Keratinocyte (primary cell): ENCODE measurements around the gene TUSC2. TPM values are rescaled to one million over a fixed set of nuclear protein-coding genes. Genes with fewer than 3 reads are reported as not detected.

Source experiments
- DNase-seq: peaks from one replicate; pipeline ENCODE4 v3.0.0-alpha.2; 2011; ENCODE audit warnings: low read depth, missing footprints, low spot score
- FAIRE-seq: peaks from 2 replicates; lab custom pipeline; 2011; peaks lifted over from hg19 to GRCh38; lab: Jason Lieb, UNC
- H2AFZ ChIP-seq: 2 replicates; pipeline ENCODE4 v1.6.0; 2012; ENCODE audit warnings: low read length, control low read depth, inconsistent platforms; ENCODE audit not compliant: control insufficient read depth
- H3K27ac ChIP-seq: 2 replicates; pipeline ENCODE4 v1.5.1; 2011; ENCODE audit warnings: low read length; ENCODE audit not compliant: control insufficient read depth, insufficient read depth
- H3K27me3 ChIP-seq: 3 replicates; pipeline ENCODE4 v1.6.0; 2011; ENCODE audit warnings: low read length; ENCODE audit not compliant: control insufficient read depth, insufficient read depth; ENCODE audit errors: extremely low read depth
- H3K36me3 ChIP-seq, 2 experiments: 2 replicates in 1 of 2; 3 replicates in 1 of 2; pipeline ENCODE4 v1.5.1; 2011; ENCODE audit warnings: low read length in 2 of 2, mild to moderate bottlenecking in 1 of 2; ENCODE audit not compliant: control insufficient read depth in 2 of 2, insufficient read depth in 2 of 2; ENCODE audit errors: extremely low read depth in 1 of 2
- H3K4me1 ChIP-seq: 3 replicates; pipeline ENCODE4 v1.5.1; 2011; ENCODE audit warnings: low read length; ENCODE audit not compliant: control insufficient read depth, insufficient read depth; ENCODE audit errors: extremely low read depth
- H3K4me2 ChIP-seq: 3 replicates; pipeline ENCODE4 v1.6.0; 2011; ENCODE audit warnings: low read depth, low read length; ENCODE audit not compliant: control insufficient read depth, insufficient read depth; ENCODE audit errors: extremely low read depth
- H3K4me3 ChIP-seq, 3 experiments: fragments of 200-600 bp in 1 of 3; sonication (generic) in 1 of 3; 2 replicates in 2 of 3; 3 replicates in 1 of 3; pipeline ENCODE4 v1.5.1; 2011 to 2016; ENCODE audit warnings: low read length in 3 of 3, mild to moderate bottlenecking in 3 of 3, control low read depth in 2 of 3, inconsistent platforms in 1 of 3, low read depth in 1 of 3, mixed read lengths in 1 of 3, mixed run types in 1 of 3, moderate library complexity in 1 of 3; ENCODE audit not compliant: control insufficient read depth in 2 of 3, insufficient read depth in 2 of 3; ENCODE audit errors: extremely low read depth in 1 of 3
- H3K79me2 ChIP-seq: 2 replicates; pipeline ENCODE4 v1.6.0; 2012; ENCODE audit warnings: low read length; ENCODE audit not compliant: control insufficient read depth, insufficient read depth
- H3K9ac ChIP-seq: 3 replicates; pipeline ENCODE4 v1.6.0; 2011; ENCODE audit warnings: low read length; ENCODE audit not compliant: control insufficient read depth, insufficient read depth; ENCODE audit errors: extremely low read depth
- H3K9me1 ChIP-seq: 3 replicates; pipeline ENCODE4 v1.6.0; 2011; ENCODE audit warnings: low read length; ENCODE audit not compliant: control insufficient read depth, insufficient read depth; ENCODE audit errors: extremely low read depth
- H3K9me3 ChIP-seq: 2 replicates; pipeline ENCODE4 v1.5.1; 2012; ENCODE audit warnings: low read depth, low read length; ENCODE audit not compliant: control insufficient read depth
- H4K20me1 ChIP-seq: 3 replicates; pipeline ENCODE4 v1.6.0; 2011; ENCODE audit warnings: low read length; ENCODE audit not compliant: control insufficient read depth, insufficient read depth; ENCODE audit errors: extremely low read depth
- EZH2 ChIP-seq: IDR thresholded peaks from one replicate; pipeline ENCODE4 v1.6.1; 2012; ENCODE audit warnings: inconsistent platforms, mild to moderate bottlenecking, low read length, moderate library complexity
- dilution Hi-C: fragments of 300-500 bp; cut with MboI; formaldehyde crosslinking; loops from one replicate; pipeline ENCODE4 v1.7.0; 2020; ENCODE audit warnings: low sequenced_read_pairs; ENCODE audit not compliant: extremely low pct_ligation_motif_present
- polyA plus RNA-seq, 5 experiments: library from polyadenylated mRNA; depleted of rRNA in 3 of 5; stranded (reverse) in 3 of 5; stranded (forward) in 1 of 5; unstranded in 1 of 5; fragments of >200 nt; gene quantifications; 1 replicate in 1 of 5; 2 replicates in 3 of 5; 3 replicates in 1 of 5; pipeline versions ENCODE4 v1.2.1 to v1.2.3, GENCODE V29; 2011 to 2012; ENCODE audit warnings: missing spikeins in 2 of 5, low read depth in 1 of 5, low replicate concordance in 1 of 5
- TF ChIP-seq, protein P1 (sequence below), 3 experiments: IDR thresholded peaks in 1 of 3; conservative IDR thresholded peaks in 1 of 3; optimal IDR thresholded peaks in 1 of 3; 2 replicates in 2 of 3; 3 replicates in 1 of 3; pipeline versions ENCODE3 to v1.5.1; 2011; ENCODE audit warnings: low read length in 3 of 3, mild to moderate bottlenecking in 3 of 3, moderate library complexity in 2 of 3, control low read depth in 1 of 3, inconsistent platforms in 1 of 3; ENCODE audit not compliant: insufficient read depth in 2 of 3; ENCODE audit errors: extremely low read depth in 1 of 3

Gene TUSC2
- polyA plus RNA-seq, 1 donor (not counting 4 experiments of a cell fraction or from before 2014, with no cell fraction given): 30.5 TPM

DNA sequence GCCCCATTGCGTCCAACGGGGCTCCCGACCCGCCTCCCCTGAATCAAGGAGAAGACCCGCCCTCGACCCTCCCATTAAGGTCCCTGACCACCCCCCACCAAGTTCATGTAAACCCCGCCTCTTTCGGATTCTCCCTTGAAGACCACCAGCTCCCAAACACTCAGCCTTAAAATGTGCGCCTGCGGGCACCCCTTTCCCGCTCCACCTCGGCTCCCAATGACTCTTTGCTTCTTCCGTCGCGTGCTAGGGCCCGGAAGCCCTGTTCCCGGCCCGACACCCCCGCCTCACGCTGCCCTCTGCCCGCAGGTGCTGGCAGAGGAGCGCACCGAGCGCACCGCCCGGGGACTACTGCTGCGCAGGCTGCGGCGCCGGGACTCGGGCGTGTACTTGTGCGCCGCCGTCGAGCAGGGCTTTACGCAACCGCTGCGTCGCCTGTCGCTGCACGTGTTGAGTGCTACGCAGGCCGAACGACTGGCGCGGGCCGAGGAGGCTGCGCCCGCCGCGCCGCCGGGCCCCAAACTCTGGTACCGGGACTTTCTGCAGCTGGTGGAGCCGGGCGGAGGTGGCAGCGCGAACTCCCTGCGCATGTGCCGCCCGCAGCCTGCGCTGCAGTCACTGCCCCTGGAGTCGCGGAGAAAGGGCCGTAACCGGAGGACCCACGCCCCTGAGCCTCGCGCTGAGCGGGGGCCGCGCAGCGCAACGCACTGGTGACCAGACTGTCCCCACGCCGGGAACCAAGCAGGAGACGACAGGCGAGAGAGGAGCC is 51.8 kb downstream of the TUSC2 start:
- H3K9ac ChIP-seq: no peak overlapping the region
- H3K4me2 ChIP-seq: no peak overlapping the region
- no peak for DNase-seq
- H3K4me3 ChIP-seq: no peak overlapping the region
- H3K36me3 ChIP-seq: no peaks in the 10 kb centered on the region
- H2AFZ ChIP-seq: no peak overlapping the region
- H3K27me3 ChIP-seq: peaks cover 40% of the 10 kb centered on the region
- peaks cover 3% of the 10 kb centered on the region for H3K4me1 ChIP-seq
- dilution Hi-C loops: no loop called here
- TF ChIP-seq EZH2: peak; percentile 49
- TF ChIP-seq, protein P1, sequence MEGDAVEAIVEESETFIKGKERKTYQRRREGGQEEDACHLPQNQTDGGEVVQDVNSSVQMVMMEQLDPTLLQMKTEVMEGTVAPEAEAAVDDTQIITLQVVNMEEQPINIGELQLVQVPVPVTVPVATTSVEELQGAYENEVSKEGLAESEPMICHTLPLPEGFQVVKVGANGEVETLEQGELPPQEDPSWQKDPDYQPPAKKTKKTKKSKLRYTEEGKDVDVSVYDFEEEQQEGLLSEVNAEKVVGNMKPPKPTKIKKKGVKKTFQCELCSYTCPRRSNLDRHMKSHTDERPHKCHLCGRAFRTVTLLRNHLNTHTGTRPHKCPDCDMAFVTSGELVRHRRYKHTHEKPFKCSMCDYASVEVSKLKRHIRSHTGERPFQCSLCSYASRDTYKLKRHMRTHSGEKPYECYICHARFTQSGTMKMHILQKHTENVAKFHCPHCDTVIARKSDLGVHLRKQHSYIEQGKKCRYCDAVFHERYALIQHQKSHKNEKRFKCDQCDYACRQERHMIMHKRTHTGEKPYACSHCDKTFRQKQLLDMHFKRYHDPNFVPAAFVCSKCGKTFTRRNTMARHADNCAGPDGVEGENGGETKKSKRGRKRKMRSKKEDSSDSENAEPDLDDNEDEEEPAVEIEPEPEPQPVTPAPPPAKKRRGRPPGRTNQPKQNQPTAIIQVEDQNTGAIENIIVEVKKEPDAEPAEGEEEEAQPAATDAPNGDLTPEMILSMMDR (optimal IDR thresholded peaks at IDR 0.05 in 1 of 3, IDR thresholded peaks at IDR 0.05 in 1 of 3, conservative IDR thresholded peaks at IDR 0.05 in 1 of 3; ENCODE audit: extremely low read depth in 1 of 3, insufficient read depth in 2 of 3, low read length in 3 of 3): no peak
- no peaks in the 10 kb centered on the region for H3K9me3 ChIP-seq
- H3K79me2 ChIP-seq: no peaks in the 10 kb centered on the region
- FAIRE-seq: no peak
- H3K9me1 ChIP-seq: no peaks in the 10 kb centered on the region
- H4K20me1 ChIP-seq: no peaks in the 10 kb centered on the region
- no peak overlapping the region for H3K27ac ChIP-seq

DNA sequence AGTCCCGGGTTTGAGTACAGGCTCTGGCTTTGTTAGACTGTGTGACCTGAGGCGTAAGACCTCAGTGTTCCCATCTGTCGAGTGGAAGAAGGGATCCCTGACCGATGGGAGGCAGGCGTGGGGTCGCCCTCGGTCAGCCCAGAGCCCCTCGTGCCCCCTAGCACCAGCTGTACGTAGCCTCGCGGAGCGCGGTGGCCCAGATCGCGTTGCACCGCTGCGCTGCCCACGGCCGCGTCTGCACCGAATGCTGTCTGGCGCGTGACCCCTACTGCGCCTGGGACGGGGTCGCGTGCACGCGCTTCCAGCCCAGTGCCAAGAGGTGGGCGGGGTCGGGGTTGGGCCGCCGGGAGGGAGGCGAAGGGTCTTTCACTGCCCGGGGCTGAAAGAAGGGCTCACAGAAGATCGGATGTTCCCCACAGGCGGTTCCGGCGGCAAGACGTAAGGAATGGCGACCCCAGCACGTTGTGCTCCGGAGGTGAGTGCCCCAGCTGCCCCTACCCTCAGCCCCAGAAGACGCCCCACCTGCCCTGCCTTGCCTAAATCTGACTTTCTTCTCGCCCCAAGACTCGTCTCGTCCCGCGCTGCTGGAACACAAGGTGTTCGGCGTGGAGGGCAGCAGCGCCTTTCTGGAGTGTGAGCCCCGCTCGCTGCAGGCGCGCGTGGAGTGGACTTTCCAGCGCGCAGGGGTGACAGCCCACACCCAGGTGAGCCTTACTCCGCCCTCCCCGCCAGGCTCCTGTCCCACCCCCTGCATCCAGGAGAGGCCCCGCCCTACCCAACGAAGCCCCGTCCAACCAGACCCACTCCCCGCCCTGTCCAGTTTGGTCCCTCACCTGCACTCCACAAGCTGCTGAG is 52.7 kb downstream of the TUSC2 start:
- H3K9me1 ChIP-seq: no peaks in the 10 kb centered on the region
- H3K27ac ChIP-seq: no peak overlapping the region
- peaks cover 40% of the 10 kb centered on the region for H3K27me3 ChIP-seq
- no peak for FAIRE-seq
- H3K9ac ChIP-seq: no peak overlapping the region
- H3K79me2 ChIP-seq: no peaks in the 10 kb centered on the region
- peaks cover 8% of the 10 kb centered on the region for H3K4me1 ChIP-seq
- no peaks in the 10 kb centered on the region for H3K36me3 ChIP-seq
- no peak overlapping the region for H2AFZ ChIP-seq
- no peak for DNase-seq
- H3K4me2 ChIP-seq: no peak overlapping the region
- TF ChIP-seq EZH2: peak; percentile 63
- TF ChIP-seq, protein P1 (optimal IDR thresholded peaks at IDR 0.05 in 1 of 3, IDR thresholded peaks at IDR 0.05 in 1 of 3, conservative IDR thresholded peaks at IDR 0.05 in 1 of 3; ENCODE audit: extremely low read depth in 1 of 3, insufficient read depth in 2 of 3, low read length in 3 of 3): no peak
- dilution Hi-C loops: no loop called here
- H3K9me3 ChIP-seq: no peaks in the 10 kb centered on the region
- no peaks in the 10 kb centered on the region for H4K20me1 ChIP-seq
- H3K4me3 ChIP-seq: no peak overlapping the region

Other genes starting within 250 kb of the TUSC2 start
- gene RBM5, start 239.3 kb downstream of the TUSC2 start, polyA plus RNA-seq: 73.8 to 167 TPM (median 127 TPM) in 3 replicates
- 72.8 to 115 TPM (median 102 TPM) in 3 replicates for gene SEMA3F, start 172.9 kb downstream of the TUSC2 start, polyA plus RNA-seq
- 0.05 to 0.12 TPM in 2 of 3 replicates, not detected in the other for gene GNAT1, start 136.6 kb downstream of the TUSC2 start, polyA plus RNA-seq
- gene SLC38A3, start 123.0 kb downstream of the TUSC2 start, polyA plus RNA-seq: not detected in 3 replicates
- 268 to 419 TPM (median 341 TPM) in 3 replicates for gene GNAI2, start 92.0 kb downstream of the TUSC2 start, polyA plus RNA-seq
- 0.33 to 0.81 TPM (median 0.58 TPM) in 3 replicates for gene SEMA3B, start 59.1 kb downstream of the TUSC2 start, polyA plus RNA-seq
- not detected in 3 replicates for gene LSMEM2, start 49.1 kb downstream of the TUSC2 start, polyA plus RNA-seq
- 43.1 to 90.4 TPM (median 50.3 TPM) in 3 replicates for gene IFRD2, start 35.8 kb downstream of the TUSC2 start, polyA plus RNA-seq
- 6.6 to 15.6 TPM (median 10.3 TPM) in 3 replicates for gene HYAL3, start 28.8 kb downstream of the TUSC2 start, polyA plus RNA-seq
- 6.1 to 9.4 TPM (median 8.0 TPM) in 3 replicates for gene NAA80, start 28.8 kb downstream of the TUSC2 start, polyA plus RNA-seq
- 13.9 to 24.5 TPM (median 15.3 TPM) in 3 replicates for gene HYAL1, start 24.6 kb downstream of the TUSC2 start, polyA plus RNA-seq
- gene HYAL2, start 5.5 kb downstream of the TUSC2 start, polyA plus RNA-seq: 42.8 to 71.8 TPM (median 44.8 TPM) in 3 replicates
- gene RASSF1, start 12.6 kb upstream of the TUSC2 start, polyA plus RNA-seq: 28.5 to 42.5 TPM (median 30.7 TPM) in 3 replicates
- 0.10 to 0.21 TPM (median 0.15 TPM) in 3 replicates for gene ZMYND10, start 17.5 kb upstream of the TUSC2 start, polyA plus RNA-seq
- 20.6 to 30.1 TPM (median 23.3 TPM) in 3 replicates for gene NPRL2, start 22.6 kb upstream of the TUSC2 start, polyA plus RNA-seq
- gene CYB561D2, start 22.6 kb upstream of the TUSC2 start, polyA plus RNA-seq: 12.3 to 19.9 TPM (median 17.6 TPM) in 3 replicates
- 22.4 to 43.8 TPM (median 31.6 TPM) in 3 replicates for gene TMEM115, start 31.3 kb upstream of the TUSC2 start, polyA plus RNA-seq
- 0.02 to 0.04 TPM (median 0.04 TPM) in 3 replicates for gene CACNA2D2, start 175.4 kb upstream of the TUSC2 start, polyA plus RNA-seq
- 1.4 to 2.6 TPM (median 1.4 TPM) in 3 replicates for gene C3orf18, start 239.5 kb upstream of the TUSC2 start, polyA plus RNA-seq
- gene HEMK1, start 241.3 kb upstream of the TUSC2 start, polyA plus RNA-seq: 12.9 to 19.5 TPM (median 13.0 TPM) in 3 replicates